ENCODE measurements around the gene ZDBF2. TPM values are rescaled to one million over a fixed set of nuclear protein-coding genes. Genes with fewer than 3 reads are reported as not detected.

ZDBF2 gene
- total and polyA plus RNA-seq, 9 of the 15 experiments (the other 6 are each of a cell fraction or from before 2014, with no cell fraction given), result 0.01 to 0.04 (median 0.03) TPM; not detected in 3

DNA sequence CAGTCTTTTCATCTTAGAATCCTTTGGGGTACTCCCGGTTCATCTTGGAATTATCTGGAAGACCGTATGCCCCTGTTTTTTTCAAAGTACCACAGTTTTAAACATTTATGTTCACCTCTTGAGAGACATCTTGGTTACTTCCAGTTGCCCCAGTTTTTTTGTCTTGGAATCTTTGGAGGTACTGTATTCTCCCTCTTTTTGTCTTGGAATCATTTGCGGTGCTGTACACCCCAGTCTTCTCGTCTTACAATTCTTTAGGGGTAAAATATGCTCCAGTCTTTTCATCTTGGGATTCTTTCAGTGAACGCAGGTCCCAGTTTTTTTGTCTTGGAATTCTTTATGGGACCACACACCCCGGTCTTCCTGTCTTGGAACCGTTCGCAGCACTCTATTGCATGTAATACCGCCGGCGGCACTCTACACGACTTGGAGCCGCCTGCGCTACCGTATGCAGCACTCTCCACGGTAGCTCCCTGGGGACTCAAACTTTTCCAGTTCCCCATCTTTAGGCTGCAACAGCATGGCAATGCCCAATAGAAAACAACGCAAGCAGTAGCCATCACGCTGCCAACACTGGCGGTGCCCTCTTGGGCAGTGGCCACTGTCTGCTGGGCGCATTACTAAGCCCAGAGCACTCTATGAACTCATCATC, 21.2 kb upstream of the ZDBF2 start:
- no peaks in the 10 kb centered on the region for H3K79me2 ChIP-seq (ENCODE audit: control insufficient read depth, insufficient read depth, low read length)
- no peaks in the 10 kb centered on the region for H3K36me3 ChIP-seq (ENCODE audit: control insufficient read depth, insufficient read depth, low read length)
- H2AFZ ChIP-seq (ENCODE audit: low read depth, low read length), result no peak overlapping the region
- CTCF ChIA-PET (ENCODE audit: low intra/inter-chr PET ratio), result no interaction called here
- H3K9me1 ChIP-seq (ENCODE audit: control insufficient read depth, insufficient read depth, low read length), result no peaks in the 10 kb centered on the region
- intact Hi-C loops (cut with micrococcal nuclease) (no loop called here), in situ Hi-C loops (cut with MboI) (no loop called here)
- no peaks in the 10 kb centered on the region for H3K4me1 ChIP-seq (replicated peaks in 1 of 2; ENCODE audit: control insufficient read depth in 2 of 2, insufficient read depth in 2 of 2, low read length in 2 of 2)
- H3K4me3 ChIP-seq, result no peak overlapping the region
- H3K9ac ChIP-seq (ENCODE audit: insufficient read depth in 1 of 2, low read depth in 2 of 2, low read length in 2 of 2), result no peak overlapping the region
- DNase-seq (ENCODE audit: extremely low read depth in 1 of 4, low spot score in 3 of 4) (no peak), FAIRE-seq (no peak), ATAC-seq (no peak)
- WGBS (ENCODE audit: insufficient coverage, low coverage, missing lambda C conversion rate), result 25% methylated on average over 19 of the region's 20 CpGs
- POLR2A ChIA-PET, result no interaction called here
- BruUV-seq (replicated peaks), result no TSS peak
- no peak overlapping the region for H3K27ac ChIP-seq (ENCODE audit: extremely low read depth, low read depth, low read length)
- no peaks in the 10 kb centered on the region for H3K9me3 ChIP-seq (replicated peaks; ENCODE audit: control insufficient read depth, insufficient read depth, low read depth, low read length)
- H4K20me1 ChIP-seq (replicated peaks; ENCODE audit: control insufficient read depth, insufficient read depth, low read length), result no peaks in the 10 kb centered on the region
- TF ChIP-seq, protein P1, sequence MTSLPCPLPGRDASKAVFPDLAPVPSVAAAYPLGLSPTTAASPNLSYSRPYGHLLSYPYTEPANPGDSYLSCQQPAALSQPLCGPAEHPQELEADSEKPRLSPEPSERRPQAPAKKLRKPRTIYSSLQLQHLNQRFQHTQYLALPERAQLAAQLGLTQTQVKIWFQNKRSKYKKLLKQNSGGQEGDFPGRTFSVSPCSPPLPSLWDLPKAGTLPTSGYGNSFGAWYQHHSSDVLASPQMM (CRISPR knock-in tag; IDR thresholded peaks at IDR 0.05), result no peak
- TF ChIP-seq GABPB2 (CRISPR knock-in tag; conservative IDR thresholded peaks at IDR 0.05) (no peak), ZKSCAN8 (CRISPR knock-in tag; IDR thresholded peaks at IDR 0.05) (no peak), ZNF174 (CRISPR knock-in tag; IDR thresholded peaks at IDR 0.05) (no peak), PML (IDR thresholded peaks at IDR 0.05; ENCODE audit: low read length) (no peak), MIER1 (IDR thresholded peaks at IDR 0.05; ENCODE audit: low read depth) (no peak)
- no peak overlapping the region for H3K4me2 ChIP-seq (ENCODE audit: insufficient read depth, low read length)
- H3K27me3 ChIP-seq (ENCODE audit: control insufficient read depth in 2 of 2, insufficient read depth in 2 of 2, low read length in 2 of 2), result peaks cover 7 to 40% of the 10 kb centered on the region in 2 experiments

DNA sequence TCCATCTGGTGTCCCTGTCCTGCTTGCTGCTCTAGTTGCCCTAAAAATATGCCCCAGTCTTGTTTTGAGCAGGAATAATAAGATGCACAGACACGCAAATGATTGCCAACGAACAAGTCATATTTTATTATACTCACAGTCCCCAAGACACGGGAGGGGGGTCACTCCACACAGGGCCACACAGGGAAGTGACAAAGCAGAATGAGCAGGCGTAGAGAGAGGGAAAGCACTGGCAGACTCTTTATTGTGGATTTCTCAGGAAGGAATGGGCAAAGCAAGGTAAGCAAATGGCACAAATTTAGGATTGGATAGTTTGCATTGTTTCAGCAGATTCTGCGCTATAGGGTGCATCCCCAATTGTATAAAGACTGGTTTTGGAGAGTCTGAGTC, 20.7 kb upstream of the ZDBF2 start:
- Histone ChIP-seq H4K20me1 (replicated peaks; ENCODE audit: control insufficient read depth, insufficient read depth, low read length) (no peaks in the 10 kb centered on the region), H3K27ac (ENCODE audit: extremely low read depth, low read depth, low read length) (no peak overlapping the region), H3K36me3 (ENCODE audit: control insufficient read depth, insufficient read depth, low read length) (no peaks in the 10 kb centered on the region), H3K4me2 (ENCODE audit: insufficient read depth, low read length) (no peak overlapping the region), H3K4me3 (no peak overlapping the region), H3K27me3 (ENCODE audit: control insufficient read depth in 2 of 2, insufficient read depth in 2 of 2, low read length in 2 of 2) (peaks cover 7 to 40% of the 10 kb centered on the region in 2 experiments), H3K4me1 (replicated peaks in 1 of 2; ENCODE audit: control insufficient read depth in 2 of 2, insufficient read depth in 2 of 2, low read length in 2 of 2) (no peaks in the 10 kb centered on the region), H3K9me3 (replicated peaks; ENCODE audit: control insufficient read depth, insufficient read depth, low read depth, low read length) (no peaks in the 10 kb centered on the region), H2AFZ (ENCODE audit: low read depth, low read length) (no peak overlapping the region), H3K9me1 (ENCODE audit: control insufficient read depth, insufficient read depth, low read length) (no peaks in the 10 kb centered on the region), H3K79me2 (ENCODE audit: control insufficient read depth, insufficient read depth, low read length) (no peaks in the 10 kb centered on the region), H3K9ac (ENCODE audit: insufficient read depth in 1 of 2, low read depth in 2 of 2, low read length in 2 of 2) (no peak overlapping the region)
- ChIA-PET POLR2A (no interaction called here), CTCF (ENCODE audit: low intra/inter-chr PET ratio) (no interaction called here)
- no TSS peak for BruUV-seq (replicated peaks)
- in situ Hi-C loops (cut with MboI) (no loop called here), intact Hi-C loops (cut with micrococcal nuclease) (no loop called here)
- no peak for DNase-seq (ENCODE audit: extremely low read depth in 1 of 4, low spot score in 3 of 4)
- WGBS (ENCODE audit: insufficient coverage, low coverage, missing lambda C conversion rate), result 15% methylated on average over 5 of the region's 5 CpGs
- no peak for FAIRE-seq
- no peak for ATAC-seq
- TF ChIP-seq, protein P2, sequence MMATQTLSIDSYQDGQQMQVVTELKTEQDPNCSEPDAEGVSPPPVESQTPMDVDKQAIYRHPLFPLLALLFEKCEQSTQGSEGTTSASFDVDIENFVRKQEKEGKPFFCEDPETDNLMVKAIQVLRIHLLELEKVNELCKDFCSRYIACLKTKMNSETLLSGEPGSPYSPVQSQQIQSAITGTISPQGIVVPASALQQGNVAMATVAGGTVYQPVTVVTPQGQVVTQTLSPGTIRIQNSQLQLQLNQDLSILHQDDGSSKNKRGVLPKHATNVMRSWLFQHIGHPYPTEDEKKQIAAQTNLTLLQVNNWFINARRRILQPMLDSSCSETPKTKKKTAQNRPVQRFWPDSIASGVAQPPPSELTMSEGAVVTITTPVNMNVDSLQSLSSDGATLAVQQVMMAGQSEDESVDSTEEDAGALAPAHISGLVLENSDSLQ (IDR thresholded peaks at IDR 0.05), result no peak
- TF ChIP-seq, protein P3, sequence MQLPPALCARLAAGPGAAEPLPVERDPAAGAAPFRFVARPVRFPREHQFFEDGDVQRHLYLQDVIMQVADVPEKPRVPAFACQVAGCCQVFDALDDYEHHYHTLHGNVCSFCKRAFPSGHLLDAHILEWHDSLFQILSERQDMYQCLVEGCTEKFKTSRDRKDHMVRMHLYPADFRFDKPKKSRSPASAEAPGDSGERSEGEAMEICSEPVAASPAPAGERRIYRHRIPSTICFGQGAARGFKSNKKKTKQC (CRISPR knock-in tag; IDR thresholded peaks at IDR 0.05), result no peak
- TF ChIP-seq, protein P4, sequence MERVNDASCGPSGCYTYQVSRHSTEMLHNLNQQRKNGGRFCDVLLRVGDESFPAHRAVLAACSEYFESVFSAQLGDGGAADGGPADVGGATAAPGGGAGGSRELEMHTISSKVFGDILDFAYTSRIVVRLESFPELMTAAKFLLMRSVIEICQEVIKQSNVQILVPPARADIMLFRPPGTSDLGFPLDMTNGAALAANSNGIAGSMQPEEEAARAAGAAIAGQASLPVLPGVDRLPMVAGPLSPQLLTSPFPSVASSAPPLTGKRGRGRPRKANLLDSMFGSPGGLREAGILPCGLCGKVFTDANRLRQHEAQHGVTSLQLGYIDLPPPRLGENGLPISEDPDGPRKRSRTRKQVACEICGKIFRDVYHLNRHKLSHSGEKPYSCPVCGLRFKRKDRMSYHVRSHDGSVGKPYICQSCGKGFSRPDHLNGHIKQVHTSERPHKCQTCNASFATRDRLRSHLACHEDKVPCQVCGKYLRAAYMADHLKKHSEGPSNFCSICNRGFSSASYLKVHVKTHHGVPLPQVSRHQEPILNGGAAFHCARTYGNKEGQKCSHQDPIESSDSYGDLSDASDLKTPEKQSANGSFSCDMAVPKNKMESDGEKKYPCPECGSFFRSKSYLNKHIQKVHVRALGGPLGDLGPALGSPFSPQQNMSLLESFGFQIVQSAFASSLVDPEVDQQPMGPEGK (CRISPR knock-in tag; IDR thresholded peaks at IDR 0.05; ENCODE audit: borderline replicate concordance), result no peak

Measured in K562 (cell line).